GM21381 (cell line): Measurements from ENCODE around the gene MTERF1.
A peak's percentile ranks its signal among the peaks of the same experiment; 100 is the strongest.
"Not testable (repeated sequence)": the region's sequence is repeated elsewhere in the genome, so short reads cannot be mapped to it uniquely, and the experiment has no call there.

Experiments
- ATAC-seq: cut with Tn5 transposase; IDR thresholded peaks from one replicate; pipeline ENCODE4 v1.9.1; 2021; ENCODE audit warnings: mild to moderate bottlenecking, moderate library complexity; ENCODE audit not compliant: unreplicated experiment

MTERF1 gene

GRCh38 chr7:91880413-91881241 lies at the start of gene MTERF1:
TSS of gene MTERF1 (minus strand) at chr7:91880702. CDS start at chr7:91880083, 619 bp downstream.
- ATAC-seq, result peak; percentile 99

DNA sequence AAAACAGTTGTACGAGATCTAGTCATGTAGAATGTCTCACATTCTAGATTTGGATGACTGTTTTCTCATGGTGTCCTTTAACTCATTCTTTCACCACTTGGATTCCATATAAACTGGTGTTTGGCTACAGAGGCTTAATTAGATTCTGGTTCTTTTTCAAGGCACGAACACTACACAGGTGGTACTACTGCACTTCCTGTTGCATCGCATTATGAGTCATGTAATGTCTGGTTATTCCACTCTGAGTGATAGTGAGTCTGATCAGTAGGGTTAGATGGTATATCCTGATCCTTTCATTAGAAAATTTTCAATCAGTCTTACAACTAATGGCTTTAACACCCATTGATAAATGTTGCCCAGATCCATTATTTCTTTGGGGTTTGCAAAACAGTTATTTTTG lies 49.0 kb upstream of the MTERF1 start:
- peak; percentile 83 for ATAC-seq

- ATAC-seq, result no peak
These were observed 47.4 kb upstream of the MTERF1 start for GRCh38 chr7:91927912-91928311.

GRCh38 chr7:91922857-91923256 lies 42.4 kb upstream of the MTERF1 start:
- no peak for ATAC-seq

DNA sequence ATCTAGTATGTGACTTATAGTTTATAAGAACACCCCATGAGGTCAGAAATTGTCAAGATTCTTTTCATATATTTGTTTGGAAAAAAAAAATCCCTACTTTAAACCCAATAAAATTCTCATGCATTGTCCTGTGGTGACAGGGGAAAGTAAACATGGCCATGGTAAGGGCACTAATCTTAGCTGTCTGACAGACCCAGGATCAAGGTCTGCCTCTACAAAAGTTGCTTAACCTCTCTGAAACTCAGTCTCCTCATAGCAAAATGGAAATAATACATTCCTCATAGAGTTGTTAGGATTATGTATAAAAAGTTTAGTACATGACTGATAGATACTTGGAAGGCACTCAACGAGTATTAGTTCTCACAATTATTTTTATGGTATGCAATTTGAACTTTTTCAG lies 37.9 kb upstream of the MTERF1 start:
- ATAC-seq, result no peak

- no peak for ATAC-seq
These were observed 35.5 kb upstream of the MTERF1 start for GRCh38 chr7:91916051-91916440.

DNA sequence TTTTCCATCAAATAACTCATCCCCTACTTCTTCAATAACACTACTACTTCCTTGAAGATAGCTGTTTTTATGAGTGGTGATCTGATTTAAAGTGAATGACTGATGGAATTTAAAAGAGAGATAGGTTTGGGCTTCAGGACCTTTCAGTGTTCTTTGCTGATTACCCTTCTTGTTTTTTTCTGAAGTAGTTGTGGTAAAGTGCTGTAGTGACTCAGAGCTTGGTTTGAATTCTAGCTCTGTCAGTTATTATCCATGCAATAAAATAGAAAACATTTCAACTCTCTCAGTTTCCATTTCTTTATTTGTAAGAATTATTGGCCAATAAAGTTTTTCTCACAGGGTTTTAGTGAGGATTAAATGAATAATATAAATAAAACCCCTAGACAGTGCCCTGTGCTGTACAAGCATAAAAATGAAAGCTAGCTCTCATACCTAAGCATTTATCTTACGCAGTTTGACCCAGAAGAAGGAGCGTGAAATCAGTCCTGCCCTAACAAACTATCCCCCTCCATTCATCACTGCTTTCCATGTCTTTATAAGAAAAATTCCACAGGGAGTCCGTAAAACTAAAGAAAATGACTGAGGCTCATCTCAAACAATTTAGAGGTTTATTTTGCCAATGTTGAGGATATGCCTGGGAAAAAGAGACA lies 35.0 kb upstream of the MTERF1 start:
- no peak for ATAC-seq

DNA sequence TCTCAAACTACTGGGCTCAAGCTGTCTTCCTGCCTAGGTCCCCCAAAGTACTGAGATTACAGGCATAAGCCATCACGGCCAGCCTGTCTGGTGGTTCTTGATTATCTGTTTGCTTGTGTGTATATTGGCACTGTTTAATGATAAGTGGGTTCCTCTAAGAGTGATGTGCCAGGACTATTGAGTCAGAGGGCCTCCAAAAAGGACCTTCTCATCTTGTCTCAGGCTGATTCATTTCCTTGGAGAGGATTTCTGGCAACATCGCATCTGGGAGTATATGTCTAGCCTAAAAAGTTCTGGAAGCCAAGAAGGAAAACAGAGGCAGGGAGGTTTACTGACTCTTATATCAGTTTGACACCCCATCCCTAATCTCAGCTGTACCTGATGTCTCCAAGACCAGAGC lies 33.1 kb upstream of the MTERF1 start:
- ATAC-seq, result no peak

DNA sequence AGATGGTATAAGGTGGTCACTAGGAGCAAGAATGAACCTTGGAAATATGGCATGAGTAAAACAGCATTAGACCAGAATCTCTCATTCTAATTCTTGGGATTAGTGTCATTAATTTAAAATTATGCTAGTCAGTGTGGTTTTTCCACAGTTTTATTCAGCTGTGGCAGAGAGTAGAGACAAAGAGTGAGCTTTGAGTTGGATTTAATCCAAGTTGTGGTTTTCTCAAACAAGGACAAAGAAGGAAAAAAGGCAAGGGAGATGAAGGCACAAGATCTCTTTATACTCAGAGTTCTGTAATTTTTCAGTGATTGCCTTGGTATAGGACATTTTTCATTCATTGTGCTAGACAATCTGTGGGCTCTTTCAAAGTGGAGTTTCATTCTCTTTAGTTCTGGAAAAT lies 32.0 kb upstream of the MTERF1 start:
- no peak for ATAC-seq

GRCh38 chr7:91911121-91911520 lies 30.6 kb upstream of the MTERF1 start:
- ATAC-seq, result no peak

GRCh38 chr7:91910171-91910570 lies 29.7 kb upstream of the MTERF1 start:
- ATAC-seq, result no peak

- no peak for ATAC-seq
These were observed 19.1 kb upstream of the MTERF1 start for GRCh38 chr7:91899563-91899962.

GRCh38 chr7:91898240-91898992 lies 17.9 kb upstream of the MTERF1 start:
- ATAC-seq, result no peak

GRCh38 chr7:91894781-91895480 lies 14.4 kb upstream of the MTERF1 start:
- ATAC-seq, result no peak

DNA sequence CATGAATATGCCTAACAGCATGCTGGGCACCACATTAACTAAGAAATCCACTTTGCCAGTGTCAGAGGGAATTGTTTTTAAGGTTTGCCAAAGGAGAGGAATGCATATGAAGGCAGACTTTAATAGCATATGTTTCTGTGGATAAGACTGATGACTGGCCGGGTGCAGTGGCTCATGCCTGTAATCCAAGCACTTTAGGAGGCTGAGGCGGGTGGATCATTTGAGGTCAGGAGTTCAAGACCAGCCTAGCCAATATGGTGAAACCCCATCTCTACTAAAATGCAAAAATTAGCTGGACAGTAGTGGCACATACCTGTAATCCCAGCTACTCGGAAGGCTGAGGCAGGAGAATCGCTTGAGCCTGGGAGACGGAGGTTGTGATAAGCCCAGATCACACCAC lies 13.2 kb upstream of the MTERF1 start:
- ATAC-seq, result not testable (repeated sequence)

DNA sequence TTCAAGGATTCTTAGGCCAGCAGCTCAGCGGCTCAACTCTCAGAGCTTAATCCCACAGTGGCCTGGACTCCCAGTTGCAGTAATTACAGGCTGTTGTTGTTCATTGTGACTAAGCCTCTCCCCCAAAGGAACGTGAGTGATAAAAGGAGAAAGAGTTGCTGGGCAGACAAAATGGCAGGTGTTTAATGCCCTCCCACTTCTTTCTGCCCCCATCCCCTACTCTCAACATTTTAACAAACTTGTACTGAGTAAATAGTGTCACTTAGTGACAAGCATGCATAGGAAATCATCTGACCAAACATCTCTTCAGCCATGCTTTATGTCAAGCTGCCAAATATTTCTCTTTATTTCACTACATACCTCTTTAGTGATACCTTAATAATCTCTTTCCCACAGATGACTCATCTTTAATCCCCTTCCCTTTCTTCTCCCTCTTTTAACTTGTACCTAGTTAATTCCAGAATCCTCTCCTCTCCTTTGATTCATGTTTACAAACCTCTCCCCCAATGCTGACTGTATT lies 12.4 kb upstream of the MTERF1 start:
- no peak for ATAC-seq

DNA sequence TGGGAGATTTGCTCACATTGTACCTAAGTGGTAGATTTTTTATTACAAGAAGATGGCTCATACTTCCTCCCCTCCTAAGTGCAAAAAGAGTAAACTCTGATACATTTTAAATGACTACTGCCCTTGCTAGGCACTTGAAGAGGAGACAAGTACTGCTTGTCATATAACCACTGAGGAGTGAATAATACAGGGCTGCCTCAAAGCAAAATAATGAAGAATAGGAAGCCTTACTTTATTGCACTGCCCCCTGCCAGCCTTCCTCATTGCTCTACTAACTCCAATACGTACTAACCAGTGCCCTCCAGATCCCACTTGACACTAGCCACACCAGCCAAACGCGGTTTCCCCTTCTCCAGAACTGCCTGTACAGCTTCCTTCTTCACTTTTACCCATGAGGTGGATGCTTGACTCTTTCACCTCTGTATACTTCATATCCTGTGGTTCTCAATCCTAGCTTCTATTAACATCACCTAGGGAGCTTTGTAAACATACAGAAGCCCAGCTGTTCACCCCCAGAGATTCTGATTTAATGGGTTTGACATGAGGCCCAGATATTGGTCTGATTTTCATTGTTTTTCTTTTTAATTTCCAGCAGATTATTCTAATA lies 11.7 kb upstream of the MTERF1 start:
- no peak for ATAC-seq

DNA sequence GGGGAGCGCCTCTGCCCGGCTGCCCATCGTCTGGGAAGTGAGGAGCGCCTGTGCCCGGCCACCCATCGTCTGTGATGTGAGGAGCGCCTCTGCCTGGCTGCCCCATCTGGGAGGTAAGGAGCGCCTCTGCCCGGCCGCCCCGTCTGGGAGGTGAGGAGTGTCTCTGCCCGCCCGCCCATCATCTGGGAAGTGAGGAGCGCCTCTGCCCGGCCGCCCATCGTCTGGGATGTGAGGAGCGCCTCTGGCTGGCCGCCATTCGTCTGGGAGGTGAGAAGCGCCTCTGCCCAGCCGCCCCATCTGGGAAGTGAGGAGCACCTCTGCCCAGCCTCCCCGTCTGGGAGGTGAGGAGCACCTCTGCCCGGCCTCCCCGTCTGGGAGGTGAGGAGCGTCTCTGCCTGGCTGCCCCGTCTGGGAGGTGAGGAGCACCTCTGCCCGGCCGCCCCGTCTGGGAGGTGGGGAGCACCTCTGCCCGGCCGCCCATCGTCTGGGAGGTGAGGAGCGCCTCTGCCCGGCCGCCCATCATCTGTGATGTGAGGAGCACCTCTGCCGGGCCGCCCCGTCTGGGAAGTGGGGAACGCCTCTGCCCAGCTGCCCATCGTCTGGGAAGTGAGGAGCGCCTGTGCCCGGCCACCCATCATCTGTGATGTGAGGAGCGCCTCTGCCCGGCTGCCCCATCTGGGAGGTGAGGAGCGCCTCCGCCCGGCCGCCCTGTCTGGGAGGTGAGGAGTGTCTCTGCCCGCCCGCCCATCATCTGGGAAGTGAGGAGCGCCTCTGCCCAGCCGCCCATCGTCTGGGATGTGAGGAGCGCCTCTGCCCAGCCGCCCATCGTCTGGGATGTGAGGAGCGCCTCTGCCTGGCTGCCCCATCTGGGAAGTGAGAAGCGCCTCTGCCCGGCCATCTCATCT lies 8.0 kb upstream of the MTERF1 start:
- not testable (repeated sequence) for ATAC-seq
